ENCODE data around the gene PTPN1.

Gene PTPN1

DNA sequence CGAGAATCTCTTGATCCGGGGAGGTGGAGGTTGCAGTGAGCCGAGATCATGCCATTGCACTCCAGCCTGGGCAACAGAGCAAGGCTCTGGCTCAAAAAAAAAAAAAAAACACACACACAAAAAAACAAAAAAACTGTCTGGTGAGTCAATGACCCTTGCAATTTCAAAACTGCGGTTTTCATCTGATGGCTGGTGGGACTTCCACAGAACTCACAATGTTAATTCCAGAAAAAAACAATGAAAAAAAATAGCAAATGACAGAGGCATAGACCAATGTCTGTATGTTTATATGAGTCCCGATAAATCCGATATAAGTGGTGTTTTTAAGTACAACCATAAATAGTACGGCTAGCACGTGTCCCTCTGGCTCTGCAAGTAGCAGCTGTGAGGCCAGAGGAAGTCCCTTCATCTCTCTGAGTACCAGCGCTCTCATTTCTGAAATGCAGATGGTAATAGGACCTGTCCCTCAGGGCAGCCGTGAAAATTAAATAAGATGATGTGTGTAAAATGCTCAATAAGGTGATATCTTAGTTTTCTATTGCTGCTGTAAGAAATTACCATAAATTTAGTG lies 21.9 kb upstream of the PTPN1 start:
- no peak for DNase-seq
- Histone ChIP-seq H3K4me3 (ENCODE audit: low read depth, low read length) (no peak overlapping the region), H3K36me3 (no peaks in the 10 kb centered on the region), H3K27me3 (no peaks in the 10 kb centered on the region), H3K9me3 (no peaks in the 10 kb centered on the region), H3K4me1 (no peaks in the 10 kb centered on the region)
- TF ChIP-seq CTCF (IDR thresholded peaks at IDR 0.05; ENCODE audit: low read depth, low read length), result no peak

- no peaks in the 10 kb centered on the region for H3K27me3 ChIP-seq
Observed at GRCh38 chr20:50491168-50491567, 19.0 kb upstream of the PTPN1 start.

DNA sequence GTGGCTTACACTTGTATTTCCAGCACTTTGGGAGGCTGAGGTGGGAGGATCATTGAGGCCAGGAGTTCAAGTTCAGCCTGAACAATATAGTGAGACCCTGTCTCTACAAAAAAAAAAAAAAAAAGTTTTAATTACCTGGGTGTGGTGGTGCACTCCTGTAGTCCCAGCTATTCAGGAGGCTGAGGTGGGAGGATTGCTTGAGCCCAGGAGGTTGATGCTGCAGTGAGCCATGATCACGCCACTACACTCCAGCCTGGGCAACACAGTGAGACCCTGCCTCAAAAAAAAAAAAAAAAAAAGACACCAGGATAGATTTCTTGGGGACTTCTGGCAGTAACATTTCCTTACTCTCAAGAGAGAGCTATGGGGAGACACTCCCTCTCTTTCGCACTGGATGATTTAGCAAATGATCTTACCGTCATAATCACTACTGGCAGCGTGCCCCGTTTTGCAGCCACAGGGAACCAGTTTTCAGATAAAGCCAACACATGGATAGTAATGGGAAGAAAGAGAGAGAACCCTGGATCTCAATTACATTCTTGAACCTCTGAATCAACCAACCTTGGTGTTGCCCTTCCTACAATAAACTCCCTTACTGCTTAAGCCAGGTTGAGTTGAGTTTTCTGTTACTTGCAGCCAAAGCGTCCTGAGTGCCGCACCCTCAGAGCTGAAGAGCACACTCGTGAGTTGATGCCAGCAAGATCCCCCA lies 18.1 kb upstream of the PTPN1 start:
- Histone ChIP-seq H3K27me3 (no peaks in the 10 kb centered on the region), H3K4me3 (ENCODE audit: low read depth, low read length) (no peak overlapping the region), H3K36me3 (no peaks in the 10 kb centered on the region), H3K9me3 (no peaks in the 10 kb centered on the region), H3K4me1 (no peaks in the 10 kb centered on the region)
- no peak for TF ChIP-seq CTCF (IDR thresholded peaks at IDR 0.05; ENCODE audit: low read depth, low read length)
- no peak for DNase-seq

More at GRCh38 chr20:50491168-50491567, 19.0 kb upstream of the PTPN1 start:
- H3K4me1 ChIP-seq, result no peaks in the 10 kb centered on the region
- no peaks in the 10 kb centered on the region for H3K9me3 ChIP-seq
- no peak overlapping the region for H3K4me3 ChIP-seq (ENCODE audit: low read depth, low read length)
- no peaks in the 10 kb centered on the region for H3K36me3 ChIP-seq
- no peak for DNase-seq
- TF ChIP-seq CTCF (IDR thresholded peaks at IDR 0.05; ENCODE audit: low read depth, low read length), result no peak

DNA sequence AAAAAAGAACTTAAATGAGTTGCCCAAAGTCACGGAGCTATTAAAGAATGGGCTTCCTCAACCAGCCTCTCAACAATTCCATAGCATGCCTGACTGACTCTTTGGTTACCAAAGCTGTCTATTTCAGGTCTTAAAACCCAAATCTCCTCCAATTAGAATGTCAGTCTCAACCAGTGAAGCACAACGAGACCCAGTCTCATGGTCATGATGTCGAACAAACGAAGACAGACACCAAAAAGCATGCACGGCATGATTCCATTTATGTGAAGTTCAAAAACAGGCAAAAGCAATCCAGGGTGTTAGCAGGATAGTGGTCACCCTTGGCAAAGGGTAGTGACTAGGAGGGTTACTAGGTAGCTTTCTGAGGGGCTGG lies 16.3 kb upstream of the PTPN1 start:
- H3K4me1 ChIP-seq, result no peaks in the 10 kb centered on the region
- no peak for TF ChIP-seq CTCF (IDR thresholded peaks at IDR 0.05; ENCODE audit: low read depth, low read length)

GRCh38 chr20:50494428-50494827 lies 15.8 kb upstream of the PTPN1 start:
- no peak for TF ChIP-seq CTCF (IDR thresholded peaks at IDR 0.05; ENCODE audit: low read depth, low read length)
- H3K27me3 ChIP-seq, result no peaks in the 10 kb centered on the region
- no peaks in the 10 kb centered on the region for H3K9me3 ChIP-seq
- H3K4me1 ChIP-seq, result no peaks in the 10 kb centered on the region
- no peak for DNase-seq
- H3K4me3 ChIP-seq (ENCODE audit: low read depth, low read length), result no peak overlapping the region
- no peaks in the 10 kb centered on the region for H3K36me3 ChIP-seq

More for the DNA sequence above, 16.3 kb upstream of the PTPN1 start:
- Histone ChIP-seq H3K9me3 (no peaks in the 10 kb centered on the region), H3K4me3 (ENCODE audit: low read depth, low read length) (no peak overlapping the region), H3K36me3 (no peaks in the 10 kb centered on the region), H3K27me3 (no peaks in the 10 kb centered on the region)
- DNase-seq, result no peak

DNA sequence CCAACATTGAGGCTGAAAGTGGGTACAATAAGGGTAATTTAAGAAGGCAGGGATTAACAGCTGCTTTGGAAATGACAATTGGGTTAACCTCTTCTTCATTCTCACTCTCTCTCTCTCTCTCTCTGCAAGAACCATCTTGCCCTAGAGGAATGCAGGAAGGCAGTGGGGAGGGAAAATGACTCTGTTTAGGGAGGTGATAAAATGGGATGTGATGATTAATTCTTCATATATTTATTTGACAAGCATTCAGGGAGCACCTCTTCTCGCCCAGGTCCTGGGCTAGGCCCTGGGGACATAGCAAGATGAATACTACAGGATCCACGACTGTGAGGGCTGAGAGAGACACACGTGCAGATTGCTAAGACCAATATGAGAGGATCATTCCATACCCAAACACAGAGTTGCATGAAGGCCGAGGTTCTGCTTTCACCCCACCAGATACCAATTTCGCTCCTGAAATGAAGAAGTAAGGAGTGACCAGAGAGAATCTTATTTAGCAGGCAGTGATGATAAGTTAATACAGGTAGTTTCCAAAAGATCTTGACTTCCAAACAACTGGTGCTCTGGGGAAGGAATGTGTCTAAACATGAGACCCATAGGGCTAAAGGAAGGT lies 13.3 kb upstream of the PTPN1 start:
- Histone ChIP-seq H3K9me3 (no peaks in the 10 kb centered on the region), H3K36me3 (no peaks in the 10 kb centered on the region), H3K4me3 (ENCODE audit: low read depth, low read length) (no peak overlapping the region), H3K27me3 (no peaks in the 10 kb centered on the region), H3K4me1 (no peaks in the 10 kb centered on the region)
- TF ChIP-seq CTCF (IDR thresholded peaks at IDR 0.05; ENCODE audit: low read depth, low read length), result no peak
- no peak for DNase-seq
